ENCODE data around the gene UBE2I. TPM values are rescaled to one million over a fixed set of nuclear protein-coding genes. Genes with fewer than 3 reads are reported as not detected.

Gene UBE2I
- total RNA-seq, 1 experiment from 2014 or later = 271 TPM

GRCh38 chr16:1325261-1325660 is 15.8 kb downstream of the UBE2I start:
- Histone ChIP-seq H3K4me3 (no peak overlapping the region), H3K9me3 (ENCODE audit: insufficient read depth, low read depth) (no peaks in the 10 kb centered on the region), H3F3A (ENCODE audit: insufficient read depth, low read depth) (peaks cover 13% of the 10 kb centered on the region; the same call in 1 of the 2 replicates), H3K4me2 (no peak overlapping the region), H3K27me3 (ENCODE audit: insufficient read depth, low read depth) (no peaks in the 10 kb centered on the region), H3K9me2 (ENCODE audit: insufficient read depth) (no peaks in the 10 kb centered on the region), H2AFZ (no peak overlapping the region), H4K20me1 (ENCODE audit: insufficient read depth) (peaks cover 6% of the 10 kb centered on the region), H3K4me1 (replicated peaks; ENCODE audit: insufficient read depth) (no peaks in the 10 kb centered on the region), H3K27ac (no peak overlapping the region), H3K79me2 (ENCODE audit: low read depth) (no peaks in the 10 kb centered on the region), H3K36me3 (ENCODE audit: low read depth) (no peaks in the 10 kb centered on the region; the same call in 1 of the 2 replicates)
- BruUV-seq (replicated peaks) = no TSS peak
- ChIA-PET POLR2A (ENCODE audit: unreplicated experiment) (no interaction called here), CTCF (no interaction called here)
- intact Hi-C loops (cut with micrococcal nuclease; ENCODE audit: unreplicated experiment) = no loop called here
- DNase-seq = no peak
- TF ChIP-seq, protein P1, sequence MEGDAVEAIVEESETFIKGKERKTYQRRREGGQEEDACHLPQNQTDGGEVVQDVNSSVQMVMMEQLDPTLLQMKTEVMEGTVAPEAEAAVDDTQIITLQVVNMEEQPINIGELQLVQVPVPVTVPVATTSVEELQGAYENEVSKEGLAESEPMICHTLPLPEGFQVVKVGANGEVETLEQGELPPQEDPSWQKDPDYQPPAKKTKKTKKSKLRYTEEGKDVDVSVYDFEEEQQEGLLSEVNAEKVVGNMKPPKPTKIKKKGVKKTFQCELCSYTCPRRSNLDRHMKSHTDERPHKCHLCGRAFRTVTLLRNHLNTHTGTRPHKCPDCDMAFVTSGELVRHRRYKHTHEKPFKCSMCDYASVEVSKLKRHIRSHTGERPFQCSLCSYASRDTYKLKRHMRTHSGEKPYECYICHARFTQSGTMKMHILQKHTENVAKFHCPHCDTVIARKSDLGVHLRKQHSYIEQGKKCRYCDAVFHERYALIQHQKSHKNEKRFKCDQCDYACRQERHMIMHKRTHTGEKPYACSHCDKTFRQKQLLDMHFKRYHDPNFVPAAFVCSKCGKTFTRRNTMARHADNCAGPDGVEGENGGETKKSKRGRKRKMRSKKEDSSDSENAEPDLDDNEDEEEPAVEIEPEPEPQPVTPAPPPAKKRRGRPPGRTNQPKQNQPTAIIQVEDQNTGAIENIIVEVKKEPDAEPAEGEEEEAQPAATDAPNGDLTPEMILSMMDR (conservative IDR thresholded peaks at IDR 0.05) = no peak
- TF ChIP-seq EZH2 (IDR thresholded peaks at IDR 0.05; ENCODE audit: low read depth) = no peak

DNA sequence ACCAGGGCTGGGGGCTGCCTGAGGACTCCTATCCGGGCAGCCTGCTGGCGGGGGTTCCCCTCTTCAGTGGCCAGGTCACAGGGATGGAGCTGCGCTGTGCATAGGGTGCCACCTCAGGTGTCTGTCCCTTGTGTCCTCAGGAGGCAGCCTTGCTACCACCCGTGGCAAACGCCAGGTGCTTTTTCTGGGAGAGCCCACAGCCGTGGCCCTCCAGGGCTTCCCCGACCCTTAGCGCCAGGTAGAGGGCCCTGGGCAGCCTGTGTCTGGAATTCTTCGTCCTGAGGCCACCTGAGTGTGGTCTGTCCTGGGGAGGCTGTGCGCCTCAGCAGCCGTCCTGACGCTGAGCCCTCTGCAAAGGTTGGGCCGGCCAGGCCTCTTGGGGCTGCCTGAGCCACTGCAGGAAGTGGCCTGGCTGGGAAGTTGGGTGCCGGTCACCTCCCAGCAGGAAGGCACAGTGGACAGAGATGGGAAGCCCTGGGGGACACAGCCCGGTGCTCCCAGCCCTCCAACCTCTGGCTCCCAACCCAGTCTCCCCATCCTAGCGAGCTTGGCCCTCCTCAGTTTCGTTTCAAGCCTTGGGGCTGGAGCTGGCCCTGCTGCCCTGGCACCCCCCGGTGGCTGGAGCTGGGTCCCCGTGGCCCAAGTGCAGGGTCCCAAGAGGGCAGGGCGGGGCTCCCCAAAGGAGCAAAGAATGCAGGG is 16.4 kb downstream of the UBE2I start:
- Histone ChIP-seq H3K36me3 (ENCODE audit: low read depth) (no peaks in the 10 kb centered on the region; the same call in 1 of the 2 replicates), H4K20me1 (ENCODE audit: insufficient read depth) (peaks cover 6% of the 10 kb centered on the region), H2AFZ (no peak overlapping the region), H3K9me2 (ENCODE audit: insufficient read depth) (no peaks in the 10 kb centered on the region), H3K4me2 (no peak overlapping the region), H3K4me3 (no peak overlapping the region), H3F3A (ENCODE audit: insufficient read depth, low read depth) (peaks cover 13% of the 10 kb centered on the region; the same call in 1 of the 2 replicates), H3K9me3 (ENCODE audit: insufficient read depth, low read depth) (no peaks in the 10 kb centered on the region), H3K79me2 (ENCODE audit: low read depth) (no peaks in the 10 kb centered on the region), H3K4me1 (replicated peaks; ENCODE audit: insufficient read depth) (no peaks in the 10 kb centered on the region), H3K27ac (no peak overlapping the region), H3K27me3 (ENCODE audit: insufficient read depth, low read depth) (no peaks in the 10 kb centered on the region)
- TF ChIP-seq, protein P1 (conservative IDR thresholded peaks at IDR 0.05) = no peak
- TF ChIP-seq EZH2 (IDR thresholded peaks at IDR 0.05; ENCODE audit: low read depth) = no peak
- BruUV-seq (replicated peaks) = no TSS peak
- ChIA-PET POLR2A (ENCODE audit: unreplicated experiment) (interaction anchor here (0.6 kb wide), 1 partner anchor 30 kb away, joined by 3 read pairs; no protein-coding TSS in a partner anchor), CTCF (no interaction called here)
- intact Hi-C loops (cut with micrococcal nuclease; ENCODE audit: unreplicated experiment) = no loop called here
- no peak for DNase-seq

DNA sequence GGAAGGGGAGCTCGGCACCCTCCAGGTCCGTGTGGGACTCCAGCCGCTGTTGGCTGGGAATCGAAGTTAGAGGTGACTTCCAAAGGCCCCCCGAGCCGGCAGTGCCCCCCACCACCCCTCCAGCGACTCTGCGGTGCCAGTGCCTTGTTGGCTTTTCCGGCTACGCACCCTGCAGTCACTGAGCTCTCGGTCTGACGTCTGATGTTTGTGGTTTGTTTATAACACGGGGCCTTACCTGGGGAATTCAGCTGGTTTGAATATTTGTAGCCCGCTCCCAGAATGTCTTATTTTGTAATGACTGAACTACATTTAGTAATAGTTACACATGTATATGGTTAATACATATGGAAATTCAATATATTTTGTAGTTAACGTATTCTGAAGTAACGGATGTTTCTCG is 17.0 kb downstream of the UBE2I start:
- Histone ChIP-seq H3K4me1 (replicated peaks; ENCODE audit: insufficient read depth) (peaks cover 2% of the 10 kb centered on the region), H3K9me2 (ENCODE audit: insufficient read depth) (no peaks in the 10 kb centered on the region), H4K20me1 (ENCODE audit: insufficient read depth) (peaks cover 6% of the 10 kb centered on the region), H2AFZ (no peak overlapping the region), H3K79me2 (ENCODE audit: low read depth) (no peaks in the 10 kb centered on the region), H3F3A (ENCODE audit: insufficient read depth, low read depth) (peaks cover 13% of the 10 kb centered on the region; the same call in 1 of the 2 replicates), H3K27me3 (ENCODE audit: insufficient read depth, low read depth) (no peaks in the 10 kb centered on the region), H3K9me3 (ENCODE audit: insufficient read depth, low read depth) (no peaks in the 10 kb centered on the region), H3K4me3 (no peak overlapping the region), H3K4me2 (no peak overlapping the region), H3K36me3 (ENCODE audit: low read depth) (no peaks in the 10 kb centered on the region; the same call in 1 of the 2 replicates), H3K27ac (no peak overlapping the region)
- TF ChIP-seq EZH2 (IDR thresholded peaks at IDR 0.05; ENCODE audit: low read depth) = no peak
- TF ChIP-seq, protein P1 (conservative IDR thresholded peaks at IDR 0.05) = no peak
- ChIA-PET CTCF (no interaction called here), POLR2A (ENCODE audit: unreplicated experiment) (interaction anchor here (0.6 kb wide), 1 partner anchor 29 kb away, joined by 3 read pairs; no protein-coding TSS in a partner anchor)
- intact Hi-C loops (cut with micrococcal nuclease; ENCODE audit: unreplicated experiment) = no loop called here
- no peak for DNase-seq
- BruUV-seq (replicated peaks) = no TSS peak
